Mesendoderm (in vitro differentiated cells): Measurements from ENCODE around the gene KRTCAP2.

ENCODE experiments used
- DNase-seq: peaks from one replicate; pipeline ENCODE4 v3.0.0; 2013
- H2AK5ac ChIP-seq: 2 replicates; pipeline ENCODE4 v1.6.1; 2013; ENCODE audit warnings: low read length, inconsistent platforms
- H2BK120ac ChIP-seq: 2 replicates; pipeline ENCODE4 v1.6.1; 2013; ENCODE audit warnings: low read depth, mild to moderate bottlenecking, low read length, moderate library complexity, mixed read lengths
- H2BK15ac ChIP-seq: replicated peaks from 2 replicates; pipeline ENCODE4 v1.6.1; 2013; ENCODE audit warnings: low read depth, mild to moderate bottlenecking, moderate library complexity
- H2BK5ac ChIP-seq: 2 replicates; pipeline ENCODE4 v1.6.1; 2013; ENCODE audit warnings: low read length, inconsistent platforms
- H3K18ac ChIP-seq: 2 replicates; pipeline ENCODE4 v1.6.1; 2013; ENCODE audit warnings: mild to moderate bottlenecking, low read length, mixed read lengths
- H3K23ac ChIP-seq: one replicate; pipeline ENCODE4 v1.6.1; 2013; ENCODE audit warnings: low read length
- H3K27ac ChIP-seq: 2 replicates; pipeline ENCODE4 v1.5.1; 2013; ENCODE audit warnings: low read depth, mild to moderate bottlenecking, inconsistent platforms, low read length, moderate library complexity
- H3K27me3 ChIP-seq: 2 replicates; pipeline ENCODE4 v1.6.1; 2013; ENCODE audit warnings: low read length, control low read depth, mild to moderate bottlenecking, inconsistent platforms; ENCODE audit not compliant: insufficient read depth, poor library complexity
- H3K36me3 ChIP-seq: 2 replicates; pipeline ENCODE4 v1.6.1; 2013; ENCODE audit warnings: low read length, inconsistent platforms; ENCODE audit not compliant: control insufficient read depth, insufficient read depth
- H3K4ac ChIP-seq: one replicate; pipeline ENCODE4 v1.6.1; 2013; ENCODE audit warnings: low read depth, mild to moderate bottlenecking, low read length, moderate library complexity
- H3K4me1 ChIP-seq: 2 replicates; pipeline ENCODE4 v1.6.1; 2013; ENCODE audit warnings: low read depth, low read length, inconsistent platforms; ENCODE audit not compliant: control insufficient read depth
- H3K4me2 ChIP-seq: 2 replicates; pipeline ENCODE4 v1.6.1; 2013; ENCODE audit warnings: low read length
- H3K4me3 ChIP-seq: 2 replicates; pipeline ENCODE4 v1.5.1; 2013; ENCODE audit warnings: mild to moderate bottlenecking, low read length
- H3K56ac ChIP-seq: one replicate; pipeline ENCODE4 v1.6.1; 2013; ENCODE audit warnings: low read length
- H3K79me1 ChIP-seq: 2 replicates; pipeline ENCODE4 v1.6.1; 2013; ENCODE audit warnings: low read length, inconsistent platforms
- H3K79me2 ChIP-seq: 2 replicates; pipeline ENCODE4 v1.6.1; 2013; ENCODE audit warnings: mild to moderate bottlenecking, low read length; ENCODE audit not compliant: control insufficient read depth, insufficient read depth
- H3K9ac ChIP-seq: 2 replicates; pipeline ENCODE4 v1.6.1; 2013; ENCODE audit warnings: low read length, inconsistent platforms
- H4K5ac ChIP-seq: one replicate; pipeline ENCODE4 v1.6.1; 2013; ENCODE audit warnings: low read length
- H4K8ac ChIP-seq: one replicate; pipeline ENCODE4 v1.6.1; 2013; ENCODE audit warnings: low read depth, mild to moderate bottlenecking, control low read depth, low read length, moderate library complexity
- WGBS: extraction: QIAGEN DNeasy Blood & Tissue Kit; methylation state at CpG from one replicate; pipeline ENCODE4 v1.1.7; 2013; ENCODE audit warnings: low lambda C conversion rate, missing lambda C conversion rate; ENCODE audit not compliant: insufficient coverage; ENCODE audit errors: extremely low coverage; 5-methylcytosine and 5-hydroxymethylcytosine counted together

Gene KRTCAP2

GRCh38 chr1:155137154-155137949 is 35.8 kb downstream of the KRTCAP2 start:
- no peak overlapping the region for H2BK5ac ChIP-seq
- no peak overlapping the region for H3K23ac ChIP-seq
- peaks cover 9% of the 10 kb centered on the region for H3K79me1 ChIP-seq
- no peak overlapping the region for H4K5ac ChIP-seq
- H3K27ac ChIP-seq, result no peak overlapping the region
- H3K9ac ChIP-seq, result peak overlapping the region; percentile 72
- H3K4me3 ChIP-seq, result no peak overlapping the region
- H3K4me1 ChIP-seq, result peaks cover 3% of the 10 kb centered on the region
- no peaks in the 10 kb centered on the region for H3K27me3 ChIP-seq
- no CpG with 5 or more reads among the region's 6 CpGs for WGBS
- no peaks in the 10 kb centered on the region for H3K36me3 ChIP-seq
- no peaks in the 10 kb centered on the region for H3K79me2 ChIP-seq
- peak overlapping the region; percentile 20 for H2AK5ac ChIP-seq
- no peak overlapping the region for H2BK120ac ChIP-seq
- no peak overlapping the region for H2BK15ac ChIP-seq
- no peak overlapping the region for H3K4ac ChIP-seq
- H4K8ac ChIP-seq, result no peak overlapping the region
- no peak overlapping the region for H3K18ac ChIP-seq
- peak overlapping the region; percentile 35 for H3K4me2 ChIP-seq
- peak overlapping the region; percentile 82 for H3K56ac ChIP-seq
- DNase-seq, result no peak

GRCh38 chr1:155136748-155137147 is 36.4 kb downstream of the KRTCAP2 start:
- Histone ChIP-seq H4K8ac (no peak overlapping the region), H3K4me3 (peak overlapping the region; percentile 4), H3K27ac (no peak overlapping the region), H3K79me2 (no peaks in the 10 kb centered on the region), H3K79me1 (peaks cover 9% of the 10 kb centered on the region), H2BK5ac (peak overlapping the region; percentile 65), H3K27me3 (no peaks in the 10 kb centered on the region), H2BK120ac (no peak overlapping the region), H3K36me3 (no peaks in the 10 kb centered on the region), H3K4me2 (peak overlapping the region; percentile 35), H3K9ac (peak overlapping the region; percentile 72), H3K4ac (no peak overlapping the region), H3K23ac (no peak overlapping the region), H2AK5ac (peak overlapping the region; percentile 20), H4K5ac (no peak overlapping the region), H3K56ac (peak overlapping the region; percentile 82), H3K4me1 (peaks cover 3% of the 10 kb centered on the region), H3K18ac (no peak overlapping the region), H2BK15ac (no peak overlapping the region)
- no CpG with 5 or more reads among the region's 6 CpGs for WGBS
- no peak for DNase-seq

DNA sequence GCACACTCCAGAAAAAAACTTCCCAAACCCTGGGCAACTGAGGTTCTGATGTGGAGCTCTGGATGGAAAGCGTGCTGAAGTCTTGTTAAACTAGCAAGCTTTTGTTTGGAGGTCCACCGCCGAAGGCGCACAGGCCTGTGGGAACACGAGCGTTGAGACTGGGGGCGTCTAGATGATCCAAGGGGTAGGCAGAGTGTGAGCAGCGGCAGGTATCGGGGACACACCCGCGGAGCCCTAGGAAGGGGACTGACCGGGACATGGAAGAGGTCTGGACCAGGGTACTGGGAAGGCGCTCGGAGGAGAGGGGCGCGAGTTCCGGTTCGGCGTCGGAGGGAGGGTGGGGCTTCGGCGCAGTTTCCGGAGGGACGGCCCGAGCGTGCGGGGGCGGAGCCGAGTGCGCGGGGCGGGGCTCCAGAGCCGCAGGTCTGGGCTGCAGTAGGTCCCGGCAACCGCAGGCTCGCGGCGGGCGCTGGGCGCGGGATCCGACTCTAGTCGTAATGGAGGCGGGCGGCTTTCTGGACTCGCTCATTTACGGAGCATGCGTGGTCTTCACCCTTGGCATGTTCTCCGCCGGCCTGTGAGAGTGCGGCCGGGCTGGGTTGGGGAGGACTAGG is 37.6 kb downstream of the KRTCAP2 start, which contains the start of gene SLC50A1:
SLC50A1 (plus strand) TSS at position 438 of the 614 bp plus-strand sequence; CDS start at position 498, 60 bp downstream.
- peak within 1 kb of the TSS; percentile 41 for H4K8ac ChIP-seq
- H3K18ac ChIP-seq, result peak within 1 kb of the TSS; percentile 34
- peak within 1 kb of the TSS; percentile 79 for H2AK5ac ChIP-seq
- peak; percentile 96 for DNase-seq
- H3K36me3 ChIP-seq, result no peaks in the 10 kb centered on the region
- H2BK120ac ChIP-seq, result no peak within 1 kb of the TSS
- H3K4me1 ChIP-seq, result peaks cover 3% of the 10 kb centered on the region
- no CpG with 5 or more reads among the region's 52 CpGs for WGBS
- peak within 1 kb of the TSS; percentile 73 for H3K4ac ChIP-seq
- no peaks in the 10 kb centered on the region for H3K27me3 ChIP-seq
- peak within 1 kb of the TSS; percentile 95 for H3K23ac ChIP-seq
- H3K4me2 ChIP-seq, result peak within 1 kb of the TSS; percentile 98
- H3K9ac ChIP-seq, result peak within 1 kb of the TSS; percentile 99
- H2BK5ac ChIP-seq, result peak within 1 kb of the TSS; percentile 95
- H3K79me2 ChIP-seq, result no peaks in the 10 kb centered on the region
- H4K5ac ChIP-seq, result no peak within 1 kb of the TSS
- H3K4me3 ChIP-seq, result peak within 1 kb of the TSS; percentile 97
- H3K79me1 ChIP-seq, result peaks cover 9% of the 10 kb centered on the region
- no peak within 1 kb of the TSS for H2BK15ac ChIP-seq
- H3K56ac ChIP-seq, result peak within 1 kb of the TSS; percentile 99
- peak within 1 kb of the TSS; percentile 97 for H3K27ac ChIP-seq

- H3K36me3 ChIP-seq, result no peaks in the 10 kb centered on the region
- H2AK5ac ChIP-seq, result no peak overlapping the region
- H3K4me1 ChIP-seq, result peaks cover 4% of the 10 kb centered on the region
- no peak overlapping the region for H2BK5ac ChIP-seq
- peak; percentile 91 for DNase-seq
- H3K4me3 ChIP-seq, result peak overlapping the region; percentile 55
- H3K27me3 ChIP-seq, result no peaks in the 10 kb centered on the region
- H2BK120ac ChIP-seq, result no peak overlapping the region
- peaks cover 9% of the 10 kb centered on the region for H3K79me1 ChIP-seq
- WGBS, result no CpG with 5 or more reads among the region's 18 CpGs
- H4K8ac ChIP-seq, result no peak overlapping the region
- no peak overlapping the region for H2BK15ac ChIP-seq
- no peaks in the 10 kb centered on the region for H3K79me2 ChIP-seq
- H4K5ac ChIP-seq, result no peak overlapping the region
- H3K4me2 ChIP-seq, result peak overlapping the region; percentile 56
- H3K18ac ChIP-seq, result peak overlapping the region; percentile 22
- H3K56ac ChIP-seq, result peak overlapping the region; percentile 94
- H3K9ac ChIP-seq, result peak overlapping the region; percentile 82
- H3K4ac ChIP-seq, result peak overlapping the region; percentile 46
- H3K27ac ChIP-seq, result peak overlapping the region; percentile 91
- no peak overlapping the region for H3K23ac ChIP-seq
Measured at GRCh38 chr1:155134880-155135414, 38.2 kb downstream of the KRTCAP2 start.

DNA sequence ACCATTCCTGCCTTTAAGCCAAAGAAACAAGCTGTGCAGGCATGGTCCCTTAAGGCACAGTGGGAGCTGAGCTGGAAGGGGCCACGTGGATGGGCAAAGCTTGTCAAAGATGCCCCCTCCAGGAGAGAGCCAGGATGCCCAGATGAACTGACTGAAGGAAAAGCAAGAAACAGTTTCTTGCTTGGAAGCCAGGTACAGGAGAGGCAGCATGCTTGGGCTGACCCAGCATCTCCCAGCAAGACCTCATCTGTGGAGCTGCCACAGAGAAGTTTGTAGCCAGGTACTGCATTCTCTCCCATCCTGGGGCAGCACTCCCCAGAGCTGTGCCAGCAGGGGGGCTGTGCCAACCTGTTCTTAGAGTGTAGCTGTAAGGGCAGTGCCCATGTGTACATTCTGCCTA is 38.8 kb downstream of the KRTCAP2 start:
- H3K79me2 ChIP-seq, result no peaks in the 10 kb centered on the region
- H3K4me3 ChIP-seq, result no peak overlapping the region
- no peak overlapping the region for H2BK5ac ChIP-seq
- H3K27ac ChIP-seq, result no peak overlapping the region
- H2AK5ac ChIP-seq, result no peak overlapping the region
- H3K56ac ChIP-seq, result no peak overlapping the region
- no peak for DNase-seq
- WGBS, result no CpG with 5 or more reads among the region's 1 CpG
- no peak overlapping the region for H2BK120ac ChIP-seq
- H3K23ac ChIP-seq, result no peak overlapping the region
- no peak overlapping the region for H3K4me2 ChIP-seq
- H3K18ac ChIP-seq, result no peak overlapping the region
- no peak overlapping the region for H4K8ac ChIP-seq
- H2BK15ac ChIP-seq, result no peak overlapping the region
- H3K9ac ChIP-seq, result no peak overlapping the region
- no peaks in the 10 kb centered on the region for H3K36me3 ChIP-seq
- H3K4ac ChIP-seq, result no peak overlapping the region
- H4K5ac ChIP-seq, result no peak overlapping the region
- peaks cover 9% of the 10 kb centered on the region for H3K79me1 ChIP-seq
- H3K27me3 ChIP-seq, result no peaks in the 10 kb centered on the region
- H3K4me1 ChIP-seq, result peaks cover 7% of the 10 kb centered on the region
